Endothelial cell (in vitro differentiated cells): ENCODE measurements around the gene TCAP. TPM values are rescaled to one million over a fixed set of nuclear protein-coding genes. Genes with fewer than 3 reads are reported as not detected.
A peak's percentile ranks its signal among the peaks of the same experiment; 100 is the strongest.

ENCODE experiments used
- DNase-seq: peaks from one replicate; pipeline ENCODE4 v3.0.0; 2021; ENCODE audit warnings: low spot score
- H3K27ac Mint-ChIP-seq: one replicate; pipeline ENCODE4 v1.8.0; 2021; ENCODE audit warnings: mixed read lengths, inconsistent platforms; ENCODE audit not compliant: unreplicated experiment
- H3K27me3 Mint-ChIP-seq: one replicate; pipeline ENCODE4 v1.8.0; 2021; ENCODE audit warnings: mild to moderate bottlenecking, moderate library complexity, mixed read lengths, inconsistent platforms; ENCODE audit not compliant: unreplicated experiment
- H3K36me3 Mint-ChIP-seq: one replicate; pipeline ENCODE4 v1.8.0; 2021; ENCODE audit warnings: mild to moderate bottlenecking, low read depth, mixed read lengths, inconsistent platforms; ENCODE audit not compliant: unreplicated experiment
- H3K4me1 Mint-ChIP-seq: one replicate; pipeline ENCODE4 v1.8.0; 2021; ENCODE audit warnings: mild to moderate bottlenecking, mixed read lengths, inconsistent platforms; ENCODE audit not compliant: unreplicated experiment
- H3K4me3 Mint-ChIP-seq: one replicate; pipeline ENCODE4 v1.8.0; 2021; ENCODE audit warnings: mild to moderate bottlenecking, mixed read lengths, inconsistent platforms; ENCODE audit not compliant: unreplicated experiment
- H3K9me3 Mint-ChIP-seq: one replicate; pipeline ENCODE4 v1.8.0; 2021; ENCODE audit warnings: mixed read lengths, inconsistent platforms; ENCODE audit not compliant: unreplicated experiment
- CTCF ChIP-seq: fragments of 200-600 bp; sonication (generic); IDR thresholded peaks from one replicate; pipeline ENCODE4 v1.5.0; 2021; ENCODE audit warnings: antibody characterized with exemption; ENCODE audit not compliant: unreplicated experiment
- total RNA-seq: library from RNA; stranded (reverse); fragmentation: NEBNext Ultra II Directional; extraction: Animal tissue kit (Norgen Biotek cat#: 25700); gene quantifications from one replicate; pipeline ENCODE4 v1.2.1, GENCODE V29; 2021; ENCODE audit not compliant: unreplicated experiment

The TCAP gene
- total RNA-seq, 1 donor from 2014 or later, result 1.2 TPM

DNA sequence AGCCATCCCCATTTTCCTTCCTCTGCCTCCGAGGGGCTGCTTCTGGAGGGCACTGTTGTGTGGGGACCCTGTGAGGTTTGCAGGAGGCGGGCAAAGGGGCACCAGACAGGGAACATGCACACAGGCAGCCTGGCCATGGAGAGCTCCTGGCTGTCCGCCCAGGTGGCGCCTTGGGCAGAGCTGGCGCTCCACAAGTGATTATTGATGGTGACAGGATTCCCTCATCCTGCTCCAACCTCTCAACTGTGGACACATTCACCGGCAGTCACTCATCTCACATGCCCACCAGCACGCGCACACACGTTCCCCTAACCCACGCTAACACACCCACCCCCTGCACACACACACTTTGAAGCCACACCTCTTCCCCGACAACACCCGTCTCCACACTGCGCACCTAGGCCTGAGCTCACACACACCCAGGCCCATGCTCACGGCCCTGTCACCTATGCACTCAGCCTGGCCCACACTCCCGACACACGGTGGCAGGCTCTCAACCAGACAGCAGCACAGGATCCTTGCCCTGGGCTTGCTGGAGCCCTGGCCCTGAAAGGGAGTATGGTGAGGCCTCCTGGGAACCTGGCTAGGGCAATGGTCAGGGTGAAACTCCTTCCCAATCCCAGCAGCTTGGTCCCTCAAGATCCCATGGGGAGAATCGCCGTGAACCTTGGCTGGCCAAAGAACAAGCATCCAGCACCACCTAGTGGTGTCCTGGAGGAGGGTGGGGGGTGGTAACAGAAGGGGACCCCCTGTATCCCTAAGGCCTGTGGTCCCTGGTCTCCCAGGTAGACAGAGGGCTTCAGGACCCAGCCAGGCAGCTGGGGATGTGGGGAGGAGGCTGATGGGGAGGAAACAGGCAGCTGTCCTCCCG, 6.7 kb downstream of the TCAP start:
- Mint-ChIP-seq H3K9me3 (no peaks in the 10 kb centered on the region), H3K27ac (peak overlapping the region; percentile 30), H3K27me3 (peaks cover 24% of the 10 kb centered on the region), H3K4me1 (peaks cover 4% of the 10 kb centered on the region), H3K36me3 (peaks cover 5% of the 10 kb centered on the region), H3K4me3 (no peak overlapping the region)
- TF ChIP-seq CTCF, result peak; percentile 42
- peak; percentile 58 for DNase-seq

DNA sequence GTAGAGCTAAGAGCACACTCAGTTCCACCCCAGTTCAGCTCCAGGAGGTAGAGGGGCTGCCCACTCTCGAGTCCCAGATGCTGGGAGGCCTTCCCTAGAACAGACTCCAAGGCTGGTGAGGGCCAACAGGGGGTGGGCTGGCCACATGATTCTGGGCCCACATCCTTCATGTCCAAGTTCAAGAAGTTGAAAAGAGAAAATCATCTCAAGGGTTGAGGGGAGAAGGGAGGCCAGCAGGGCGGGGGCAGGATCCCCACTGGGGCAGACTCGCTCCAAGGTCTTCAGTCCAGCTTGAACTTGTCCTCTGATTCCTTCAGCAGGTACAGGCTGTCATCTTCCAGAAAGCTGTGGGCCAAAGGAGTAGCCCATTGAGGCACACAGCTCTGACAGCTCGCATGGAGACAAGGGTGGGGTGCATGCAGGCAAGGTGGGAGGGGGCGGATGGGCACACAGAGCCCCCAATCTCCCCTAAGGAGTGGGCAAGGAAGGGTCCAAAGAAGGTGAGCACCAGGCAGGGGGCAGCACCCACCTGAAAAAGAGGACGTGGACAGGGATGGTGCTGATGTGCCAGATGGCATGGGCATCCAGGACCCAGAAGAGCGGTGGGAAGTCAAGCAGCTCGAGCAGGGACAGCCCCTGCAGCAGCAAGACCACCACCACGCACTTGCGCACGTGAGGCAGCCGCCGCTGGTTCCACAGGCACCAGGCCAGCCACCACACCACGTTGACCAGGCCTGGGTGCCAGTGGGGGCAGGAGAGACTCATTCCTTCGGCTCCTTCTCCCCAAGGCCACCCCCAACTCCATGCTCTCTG, 7.6 kb downstream of the TCAP start:
- TF ChIP-seq CTCF, result no peak
- Mint-ChIP-seq H3K9me3 (no peaks in the 10 kb centered on the region), H3K27me3 (peaks cover 23% of the 10 kb centered on the region), H3K4me1 (peaks cover 4% of the 10 kb centered on the region), H3K36me3 (peaks cover 5% of the 10 kb centered on the region), H3K4me3 (no peak overlapping the region), H3K27ac (no peak overlapping the region)
- no peak for DNase-seq

DNA sequence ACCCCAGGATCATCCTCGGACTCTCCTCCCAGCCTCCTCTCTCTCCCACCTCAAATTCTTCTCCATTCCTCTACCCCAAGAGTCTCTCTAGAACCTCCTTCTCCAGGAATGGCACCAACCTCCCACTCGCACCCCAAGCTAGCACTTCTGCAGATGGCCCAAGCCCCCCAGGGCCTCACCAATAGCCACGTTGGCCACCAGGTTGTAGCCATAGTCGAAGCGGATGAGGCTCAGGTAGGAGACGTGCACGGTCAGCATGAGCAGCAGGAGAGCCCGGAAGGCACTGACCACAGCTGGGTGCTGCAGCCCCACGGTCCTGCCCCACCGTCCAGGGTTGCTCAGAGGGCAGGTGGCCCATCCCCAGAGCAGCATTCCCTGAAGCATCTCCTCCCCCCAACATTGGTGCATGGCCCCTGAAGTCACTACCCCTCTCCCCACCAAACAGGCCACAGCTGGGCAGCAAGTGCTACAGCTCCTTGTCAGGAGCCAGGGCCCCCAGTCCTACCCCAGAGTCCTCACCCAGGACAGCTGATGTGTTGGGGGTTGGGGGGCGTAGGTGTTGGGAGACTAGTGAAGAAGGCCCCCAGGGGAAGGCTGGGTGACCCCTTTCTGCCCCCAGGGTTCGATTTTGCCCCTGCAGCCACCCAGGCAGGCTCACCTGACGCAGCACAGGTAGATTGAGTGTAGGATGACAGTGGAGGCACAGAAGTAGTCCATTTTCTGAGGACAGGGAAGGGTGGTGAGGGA, 8.4 kb downstream of the TCAP start:
- TF ChIP-seq CTCF, result no peak
- H3K27me3 Mint-ChIP-seq, result peaks cover 23% of the 10 kb centered on the region
- H3K9me3 Mint-ChIP-seq, result no peaks in the 10 kb centered on the region
- H3K4me1 Mint-ChIP-seq, result peaks cover 3% of the 10 kb centered on the region
- H3K27ac Mint-ChIP-seq, result no peak overlapping the region
- H3K4me3 Mint-ChIP-seq, result no peak overlapping the region
- H3K36me3 Mint-ChIP-seq, result peaks cover 5% of the 10 kb centered on the region
- DNase-seq, result no peak

GRCh38 chr17:39674179-39674578, 9.0 kb downstream of the TCAP start:
- H3K36me3 Mint-ChIP-seq, result peaks cover 5% of the 10 kb centered on the region
- TF ChIP-seq CTCF, result no peak
- no peak overlapping the region for H3K27ac Mint-ChIP-seq
- H3K4me3 Mint-ChIP-seq, result no peak overlapping the region
- H3K4me1 Mint-ChIP-seq, result peaks cover 2% of the 10 kb centered on the region
- H3K9me3 Mint-ChIP-seq, result no peaks in the 10 kb centered on the region
- no peak for DNase-seq
- peaks cover 19% of the 10 kb centered on the region for H3K27me3 Mint-ChIP-seq
